Measurements from ENCODE around the gene SELPLG. TPM values are rescaled to one million over a fixed set of nuclear protein-coding genes. Genes with fewer than 3 reads are reported as not detected.

The SELPLG gene
- polyA plus RNA-seq, 1 donor from 2014 or later: 0.62 TPM

GRCh38 chr12:108584456-108585065 is 49.1 kb downstream of the SELPLG start:
- no peaks in the 10 kb centered on the region for H3K9me2 ChIP-seq (ENCODE audit: insufficient read depth, low read length)
- H3K36me3 ChIP-seq (ENCODE audit: insufficient read depth, low read length): no peaks in the 10 kb centered on the region
- no peaks in the 10 kb centered on the region for H3K9me3 ChIP-seq (ENCODE audit: low read length)
- H3K4me2 ChIP-seq (ENCODE audit: low read length): no peak overlapping the region
- H3K79me2 ChIP-seq (replicated peaks; ENCODE audit: insufficient read depth, low read length): no peaks in the 10 kb centered on the region
- no peak overlapping the region for H3K4me3 ChIP-seq (ENCODE audit: low read length)
- H3K9ac ChIP-seq (ENCODE audit: low read length): no peak overlapping the region
- H3K27ac ChIP-seq (ENCODE audit: low read length): no peak overlapping the region
- no peaks in the 10 kb centered on the region for H3K27me3 ChIP-seq (ENCODE audit: insufficient read depth, low read depth, low read length)
- no peaks in the 10 kb centered on the region for H3F3A ChIP-seq (ENCODE audit: insufficient read depth, low read length, poor library complexity, severe bottlenecking)
- H2AFZ ChIP-seq (ENCODE audit: low read depth, low read length): no peak overlapping the region
- no peaks in the 10 kb centered on the region for H4K20me1 ChIP-seq (ENCODE audit: insufficient read depth)
- TF ChIP-seq POLR2AphosphoS5 (IDR thresholded peaks at IDR 0.05): no peak
- no peak for TF ChIP-seq EP300 (conservative IDR thresholded peaks at IDR 0.05; ENCODE audit: poor library complexity, severe bottlenecking)
- TF ChIP-seq MXI1 (conservative IDR thresholded peaks at IDR 0.05; ENCODE audit: poor library complexity, severe bottlenecking): no peak
- TF ChIP-seq, protein P1, sequence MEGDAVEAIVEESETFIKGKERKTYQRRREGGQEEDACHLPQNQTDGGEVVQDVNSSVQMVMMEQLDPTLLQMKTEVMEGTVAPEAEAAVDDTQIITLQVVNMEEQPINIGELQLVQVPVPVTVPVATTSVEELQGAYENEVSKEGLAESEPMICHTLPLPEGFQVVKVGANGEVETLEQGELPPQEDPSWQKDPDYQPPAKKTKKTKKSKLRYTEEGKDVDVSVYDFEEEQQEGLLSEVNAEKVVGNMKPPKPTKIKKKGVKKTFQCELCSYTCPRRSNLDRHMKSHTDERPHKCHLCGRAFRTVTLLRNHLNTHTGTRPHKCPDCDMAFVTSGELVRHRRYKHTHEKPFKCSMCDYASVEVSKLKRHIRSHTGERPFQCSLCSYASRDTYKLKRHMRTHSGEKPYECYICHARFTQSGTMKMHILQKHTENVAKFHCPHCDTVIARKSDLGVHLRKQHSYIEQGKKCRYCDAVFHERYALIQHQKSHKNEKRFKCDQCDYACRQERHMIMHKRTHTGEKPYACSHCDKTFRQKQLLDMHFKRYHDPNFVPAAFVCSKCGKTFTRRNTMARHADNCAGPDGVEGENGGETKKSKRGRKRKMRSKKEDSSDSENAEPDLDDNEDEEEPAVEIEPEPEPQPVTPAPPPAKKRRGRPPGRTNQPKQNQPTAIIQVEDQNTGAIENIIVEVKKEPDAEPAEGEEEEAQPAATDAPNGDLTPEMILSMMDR (IDR thresholded peaks at IDR 0.05; ENCODE audit: poor library complexity, severe bottlenecking): no peak
- no peak for TF ChIP-seq TAF1 (IDR thresholded peaks at IDR 0.05; ENCODE audit: low read depth)
- TF ChIP-seq SMC3 (conservative IDR thresholded peaks at IDR 0.05; ENCODE audit: poor library complexity): no peak
- no peak for TF ChIP-seq RAD21 (conservative IDR thresholded peaks at IDR 0.05)
- TF ChIP-seq REST (IDR thresholded peaks at IDR 0.05; ENCODE audit: borderline replicate concordance): no peak
- no peak for TF ChIP-seq EZH2 (IDR thresholded peaks at IDR 0.05; ENCODE audit: borderline replicate concordance, insufficient read depth, low read length, poor library complexity, severe bottlenecking)

DNA sequence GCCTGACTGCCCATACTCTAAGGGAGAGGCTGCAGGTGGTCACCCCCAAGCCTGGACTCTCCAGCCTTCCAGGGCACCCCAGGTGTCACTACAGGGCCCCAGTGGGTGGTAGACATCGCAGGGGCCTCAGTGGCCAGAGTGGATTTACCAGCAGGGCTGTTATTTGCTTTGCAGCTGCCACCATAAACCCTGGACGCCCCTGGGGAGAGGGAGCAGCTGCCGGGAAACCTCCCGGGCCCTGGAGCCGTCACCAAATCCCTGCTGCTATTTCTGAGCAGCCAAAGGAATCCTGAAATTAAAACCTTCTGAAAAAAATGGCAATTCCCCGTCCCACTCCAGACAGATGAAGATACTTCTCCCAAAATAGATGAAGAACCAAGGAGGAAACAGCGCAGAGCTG is 49.7 kb downstream of the SELPLG start:
- H3K9ac ChIP-seq (ENCODE audit: low read length): no peak overlapping the region
- H3K9me2 ChIP-seq (ENCODE audit: insufficient read depth, low read length): no peaks in the 10 kb centered on the region
- H3K79me2 ChIP-seq (replicated peaks; ENCODE audit: insufficient read depth, low read length): no peaks in the 10 kb centered on the region
- no peak overlapping the region for H2AFZ ChIP-seq (ENCODE audit: low read depth, low read length)
- no peaks in the 10 kb centered on the region for H3F3A ChIP-seq (ENCODE audit: insufficient read depth, low read length, poor library complexity, severe bottlenecking)
- H3K4me2 ChIP-seq (ENCODE audit: low read length): no peak overlapping the region
- H3K27me3 ChIP-seq (ENCODE audit: insufficient read depth, low read depth, low read length): no peaks in the 10 kb centered on the region
- H3K4me3 ChIP-seq (ENCODE audit: low read length): no peak overlapping the region
- no peaks in the 10 kb centered on the region for H3K9me3 ChIP-seq (ENCODE audit: low read length)
- no peaks in the 10 kb centered on the region for H4K20me1 ChIP-seq (ENCODE audit: insufficient read depth)
- H3K36me3 ChIP-seq (ENCODE audit: insufficient read depth, low read length): no peaks in the 10 kb centered on the region
- TF ChIP-seq EP300 (conservative IDR thresholded peaks at IDR 0.05; ENCODE audit: poor library complexity, severe bottlenecking) (no peak), MXI1 (conservative IDR thresholded peaks at IDR 0.05; ENCODE audit: poor library complexity, severe bottlenecking) (no peak), POLR2AphosphoS5 (IDR thresholded peaks at IDR 0.05) (no peak), TAF1 (IDR thresholded peaks at IDR 0.05; ENCODE audit: low read depth) (no peak), EZH2 (IDR thresholded peaks at IDR 0.05; ENCODE audit: borderline replicate concordance, insufficient read depth, low read length, poor library complexity, severe bottlenecking) (no peak), SMC3 (conservative IDR thresholded peaks at IDR 0.05; ENCODE audit: poor library complexity) (no peak), REST (IDR thresholded peaks at IDR 0.05; ENCODE audit: borderline replicate concordance) (no peak), RAD21 (conservative IDR thresholded peaks at IDR 0.05) (no peak)
- TF ChIP-seq, protein P1 (IDR thresholded peaks at IDR 0.05; ENCODE audit: poor library complexity, severe bottlenecking): no peak
- H3K27ac ChIP-seq (ENCODE audit: low read length): no peak overlapping the region
